ENCODE data around the gene KRT26.
A peak's percentile ranks its signal among the peaks of the same experiment; 100 is the strongest.
"Not testable (repeated sequence)": the region's sequence is repeated elsewhere in the genome, so short reads cannot be mapped to it uniquely, and the experiment has no call there.

The KRT26 gene

DNA sequence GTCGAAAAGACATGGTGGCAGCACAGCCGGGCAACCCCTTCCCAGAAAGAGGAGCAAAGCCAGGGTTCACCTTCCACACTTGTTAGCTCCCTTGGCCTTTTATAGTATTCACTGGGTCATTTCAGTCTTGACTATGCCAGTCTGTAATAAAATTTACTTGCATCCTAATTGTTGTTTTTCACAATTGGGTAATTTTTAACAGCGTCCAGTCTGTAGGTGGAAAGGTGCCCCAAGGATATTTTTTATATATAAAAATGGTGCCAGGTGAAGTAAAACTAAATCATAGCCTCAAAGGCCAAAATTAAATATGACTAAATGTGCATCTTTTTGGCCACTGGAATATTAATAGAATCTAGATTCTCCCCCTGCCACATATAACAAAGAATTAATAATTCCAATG is at the start of gene KRT26:
Gene KRT26, minus strand, starts transcription at position 101 of the 400 bp plus-strand sequence. Its CDS starts 88 bp downstream, at position 13.
- DNase-seq, result no peak

DNA sequence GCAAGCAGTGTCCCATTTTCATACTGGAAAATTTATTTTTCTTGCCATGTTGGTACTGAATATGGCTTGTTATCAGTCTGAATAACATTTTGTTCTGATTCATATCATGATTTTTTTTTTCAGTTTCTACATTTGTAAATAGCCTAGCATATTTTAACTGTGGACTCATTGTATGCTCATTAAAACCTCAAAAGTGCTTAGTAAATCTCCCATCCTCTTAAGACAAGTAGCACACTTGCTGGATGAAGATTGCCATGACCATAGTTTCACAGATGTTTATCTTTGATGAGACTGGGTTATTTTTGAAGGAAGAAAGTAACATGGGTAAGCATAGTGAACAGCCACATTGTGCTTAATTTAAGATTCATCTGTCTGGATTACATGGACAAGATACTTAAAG is 49.5 kb upstream of the KRT26 start:
- no peak for DNase-seq

GRCh38 chr17:40820228-40820838 is 48.3 kb upstream of the KRT26 start:
- no peak for DNase-seq

- DNase-seq, result no peak
Observed at GRCh38 chr17:40819528-40820125, 47.6 kb upstream of the KRT26 start.

GRCh38 chr17:40818733-40819527 is 46.9 kb upstream of the KRT26 start:
- DNase-seq, result peak; percentile 78 to 81

DNA sequence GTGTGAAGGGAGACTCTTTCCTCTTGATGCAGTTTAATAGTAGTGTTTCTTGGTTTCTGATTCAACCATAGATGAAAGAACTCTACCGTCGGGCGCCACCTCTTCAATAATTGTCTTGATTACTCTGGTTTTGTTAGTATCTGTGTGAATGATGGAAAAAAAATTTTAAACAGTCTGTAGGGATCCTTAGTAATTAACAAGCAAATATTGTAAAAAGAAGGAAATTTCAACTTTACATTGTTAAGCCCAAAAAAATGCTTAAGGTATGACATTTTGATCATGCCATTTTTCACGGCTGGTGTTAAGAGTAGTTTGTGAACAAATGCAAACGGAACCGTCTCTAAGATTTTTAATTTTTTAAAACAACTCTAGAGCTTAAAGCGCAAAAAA is 46.3 kb upstream of the KRT26 start:
- DNase-seq, result no peak

DNA sequence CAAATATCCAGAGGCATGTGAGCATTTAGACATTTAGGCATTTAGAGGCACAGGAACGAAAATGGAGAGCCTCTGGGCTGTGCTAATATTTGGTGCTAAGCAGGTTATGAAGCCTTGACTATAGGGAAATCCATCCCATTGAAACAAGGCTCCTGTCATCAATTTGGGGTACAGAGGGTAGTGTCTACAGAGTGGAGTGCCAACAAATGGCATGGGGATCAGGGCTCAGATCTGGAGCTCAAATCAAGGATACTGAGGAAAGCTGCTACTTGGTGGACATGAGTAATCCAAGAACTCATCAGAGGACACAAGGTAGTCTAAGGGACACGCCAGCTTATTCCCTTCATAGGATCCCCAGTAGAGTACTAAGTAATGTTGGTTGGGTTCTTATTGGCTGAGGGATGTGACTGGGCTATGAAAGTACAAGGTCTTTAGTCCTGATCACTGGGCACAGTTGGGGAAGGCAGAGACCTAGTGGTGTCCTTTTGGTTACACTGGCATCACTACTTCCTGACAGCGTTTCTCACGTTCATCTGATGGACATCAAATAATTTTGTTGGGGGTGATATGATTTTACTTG is 45.2 kb upstream of the KRT26 start:
- no peak for DNase-seq

DNA sequence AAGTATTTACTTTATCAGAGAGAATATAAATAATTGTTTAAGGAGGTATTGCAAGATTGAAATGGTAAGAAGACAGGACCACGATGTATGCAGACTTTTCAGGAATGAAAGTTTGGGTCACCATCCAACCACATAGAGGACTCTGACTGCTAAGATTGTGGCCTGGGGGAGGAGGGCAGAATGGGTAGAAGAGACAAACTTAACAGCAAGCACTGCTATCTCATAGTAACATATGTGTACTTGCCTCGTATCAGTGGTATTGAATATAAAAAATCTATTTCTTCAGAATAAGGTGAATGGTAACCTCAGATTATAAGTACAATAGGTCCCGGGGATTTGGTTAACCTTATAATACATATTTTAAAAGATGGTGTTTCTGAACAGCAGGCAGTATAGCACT is 44.6 kb upstream of the KRT26 start:
- DNase-seq, result no peak

DNA sequence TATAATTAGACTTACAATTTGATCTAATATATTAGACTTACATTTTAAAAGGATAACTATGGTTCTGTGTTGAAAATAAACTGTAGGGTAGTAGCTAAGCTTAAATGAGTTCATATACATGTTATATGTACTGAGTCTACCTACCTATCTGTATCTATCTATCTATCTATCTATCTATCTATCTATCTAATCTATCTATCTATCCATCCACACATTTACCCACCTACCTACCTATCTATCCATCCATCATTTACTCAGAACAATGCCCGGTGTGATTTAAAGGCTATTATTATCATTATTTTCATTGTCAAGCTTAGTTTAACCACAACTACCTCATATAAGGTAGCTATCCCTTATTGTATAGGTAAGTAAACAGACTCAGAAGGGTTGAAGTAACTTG is 43.4 kb upstream of the KRT26 start:
- DNase-seq, result no peak

DNA sequence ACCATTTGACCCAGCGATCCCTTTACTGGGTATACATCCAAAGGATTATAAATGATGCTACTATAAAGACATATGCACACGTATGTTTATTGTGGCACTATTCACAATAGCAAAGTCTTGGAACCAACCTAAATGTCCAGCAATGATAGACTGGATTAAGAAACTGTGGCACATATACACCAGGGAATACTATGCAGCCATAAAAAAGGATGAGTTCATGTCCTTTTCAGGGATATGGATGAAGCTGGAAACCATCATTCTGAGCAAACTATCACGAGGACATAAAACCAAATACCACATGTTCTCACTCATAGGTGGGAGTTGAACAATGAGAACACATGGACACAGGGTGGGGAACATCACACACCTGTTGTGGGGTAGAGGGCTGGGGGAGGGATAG is 42.7 kb upstream of the KRT26 start:
- DNase-seq, result not testable (repeated sequence)

DNA sequence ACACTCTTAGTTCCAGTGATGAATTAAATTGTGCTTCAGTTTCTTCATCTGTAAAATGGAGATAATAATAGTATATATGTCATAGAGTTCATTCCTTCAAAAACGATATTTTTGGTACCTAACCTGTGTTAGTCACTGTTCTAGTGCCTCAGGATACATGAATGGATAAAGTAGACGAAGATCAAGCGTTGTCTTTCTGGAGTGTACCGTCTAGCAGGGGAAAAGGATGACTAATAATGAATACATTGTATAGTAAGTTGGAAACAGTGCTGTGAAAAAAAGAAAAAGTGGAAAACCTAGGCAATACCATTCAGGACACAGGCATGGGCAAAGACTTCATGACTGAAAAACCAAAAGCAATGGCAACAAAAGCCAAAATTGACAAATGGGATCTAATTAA is 41.8 kb upstream of the KRT26 start:
- DNase-seq, result no peak

- DNase-seq, result no peak
Observed at GRCh38 chr17:40812639-40813038, 40.6 kb upstream of the KRT26 start.

- no peak for DNase-seq
Observed at GRCh38 chr17:40810494-40810893, 38.5 kb upstream of the KRT26 start.

- no peak for DNase-seq
Observed at GRCh38 chr17:40809721-40810421, 37.9 kb upstream of the KRT26 start.

- no peak for DNase-seq
Observed at GRCh38 chr17:40806131-40806530, 34.1 kb upstream of the KRT26 start.

DNA sequence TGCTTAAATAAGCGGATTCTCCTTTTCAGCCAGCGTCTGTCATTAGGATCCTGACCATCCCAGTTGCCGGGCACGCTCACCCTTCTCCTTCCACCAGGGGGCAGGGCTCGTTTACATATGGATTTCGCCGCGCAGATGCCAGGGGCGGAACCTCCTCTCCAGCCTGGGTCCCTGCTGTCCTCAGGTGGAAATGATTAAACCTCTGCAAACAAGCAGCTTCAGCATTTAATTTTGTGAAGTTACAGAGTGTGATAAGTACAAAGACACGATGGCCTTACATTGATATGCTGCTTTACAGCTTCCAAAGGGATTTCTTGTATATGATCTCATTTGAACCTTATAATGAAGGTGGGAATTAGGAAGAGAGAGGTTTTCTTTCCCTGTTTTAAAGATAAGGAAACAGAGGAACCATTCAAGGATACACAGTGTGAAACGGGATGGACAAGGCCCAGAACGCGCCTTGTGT is 31.6 kb upstream of the KRT26 start:
- peak; percentile 70 to 76 for DNase-seq

DNA sequence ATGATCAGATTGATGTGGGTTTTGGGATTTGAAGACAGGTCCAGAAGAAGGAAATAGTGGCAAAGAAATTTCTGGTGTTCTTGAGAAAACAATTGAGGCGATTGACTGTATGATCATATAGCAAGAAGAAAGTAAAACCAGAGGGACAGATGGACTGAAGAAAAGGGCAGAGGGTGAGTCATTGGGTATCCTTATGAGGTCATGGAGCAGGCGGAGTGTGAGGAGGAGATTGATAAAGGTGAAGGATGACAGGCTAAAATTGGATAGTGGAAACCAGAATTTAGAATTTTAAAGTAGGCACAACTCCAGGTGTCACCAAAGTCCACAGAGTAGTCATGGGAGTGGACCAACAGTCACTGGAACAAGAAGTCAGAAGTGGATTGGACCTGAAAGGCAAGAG is 29.2 kb upstream of the KRT26 start:
- DNase-seq, result no peak

DNA sequence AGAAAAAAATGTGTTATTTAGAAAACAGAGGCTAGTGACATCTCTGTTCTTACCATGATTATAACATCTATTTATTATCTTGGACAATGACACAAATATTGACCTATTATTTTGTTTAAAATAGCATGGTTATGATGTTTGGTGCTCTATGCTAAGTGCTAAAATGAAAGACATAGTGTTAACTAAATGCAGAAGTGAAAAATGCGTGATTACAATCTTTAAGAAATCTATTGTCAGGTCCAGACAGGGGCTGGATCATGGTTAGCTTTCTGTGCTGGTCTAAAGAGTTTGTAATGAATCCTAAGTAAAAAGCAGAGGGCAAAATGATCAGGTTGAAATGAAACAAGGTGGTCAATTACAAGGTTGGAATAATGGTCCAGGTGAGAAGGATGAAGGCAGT is 28.4 kb upstream of the KRT26 start:
- DNase-seq, result no peak

GRCh38 chr17:40799859-40800258 is 27.9 kb upstream of the KRT26 start, which contains the start of gene KRT28:
Gene KRT28 (minus strand): TSS chr17:40799959. CDS start chr17:40799893, 66 bp downstream.
- DNase-seq, result no peak

DNA sequence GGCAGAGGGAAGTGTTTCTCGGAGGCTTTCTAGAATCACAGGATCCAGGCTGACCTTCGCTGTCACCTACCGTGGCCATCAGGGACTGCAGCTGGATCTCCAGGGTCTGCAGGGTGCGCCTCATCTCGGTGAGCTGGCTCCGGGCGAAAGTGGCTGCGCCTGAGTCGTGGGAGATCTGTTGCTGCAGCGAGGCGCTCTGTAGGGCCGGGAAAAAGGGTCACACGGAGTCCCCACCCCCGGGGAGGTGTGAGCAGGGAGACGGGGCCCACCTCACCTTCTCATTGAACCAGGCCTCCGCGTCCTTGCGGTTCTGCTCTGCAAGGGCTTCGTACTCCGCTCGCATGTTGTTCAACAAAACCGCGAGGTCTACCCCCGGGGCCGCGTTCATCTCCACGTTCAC is 24.8 kb upstream of the KRT26 start:
- DNase-seq, result no peak

DNA sequence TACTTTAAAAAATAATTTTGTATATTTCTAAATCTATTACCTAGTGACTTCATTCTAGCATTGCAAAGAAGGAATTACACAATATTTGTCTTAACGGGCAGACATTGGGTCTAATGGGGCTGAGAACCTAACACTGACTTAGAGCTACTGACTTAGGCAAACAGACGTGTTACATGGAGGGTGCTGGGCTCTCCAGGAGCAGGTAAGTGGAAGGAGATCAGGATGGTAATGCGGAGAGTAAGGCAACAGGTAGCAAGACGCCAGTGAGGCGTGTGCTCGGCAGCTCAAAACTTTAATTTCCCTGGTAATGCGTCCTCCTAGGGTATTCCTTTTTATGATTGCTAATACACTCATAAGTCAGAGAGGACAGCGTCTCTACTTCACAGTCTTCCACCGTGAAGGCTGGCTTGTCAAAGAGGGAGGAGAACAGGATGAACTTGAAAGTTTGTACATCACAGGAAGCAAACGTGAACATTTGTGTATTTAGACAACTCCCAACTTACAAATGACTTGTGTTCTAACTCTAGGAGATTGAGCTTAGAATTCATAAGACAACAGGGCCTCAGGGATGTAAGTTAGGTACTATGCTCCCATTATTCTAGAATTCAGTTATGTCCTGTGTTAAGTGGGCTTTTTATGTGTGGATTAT is 23.1 kb upstream of the KRT26 start:
- DNase-seq, result no peak

- DNase-seq, result no peak
Observed at GRCh38 chr17:40794466-40794865, 22.5 kb upstream of the KRT26 start.
